K562 (cell line): ENCODE data around the gene USP2. TPM values are rescaled to one million over a fixed set of nuclear protein-coding genes. Genes with fewer than 3 reads are reported as not detected.
A peak's percentile ranks its signal among the peaks of the same experiment; 100 is the strongest.

Experiments used
- CTBP1 ChIP-seq: fragments of 450-650 bp; IDR thresholded peaks from 2 replicates; pipeline ENCODE4 v1.6.1; 2016; ENCODE audit warnings: borderline replicate concordance
- SMAD1 ChIP-seq: fragments of 150-350 bp; IDR thresholded peaks from 2 replicates; pipeline ENCODE4 v1.6.1; 2014; ENCODE audit warnings: low read length, low read depth; ENCODE audit not compliant: partially characterized antibody
- TAF1 ChIP-seq: IDR thresholded peaks from 2 replicates; pipeline ENCODE4 v1.6.1; 2011; ENCODE audit warnings: mild to moderate bottlenecking, low read length, moderate library complexity; ENCODE audit not compliant: insufficient read depth, control insufficient read depth, severe bottlenecking; ENCODE audit errors: extremely low read depth
- TEAD2 ChIP-seq: fragments of 450-650 bp; IDR thresholded peaks from 2 replicates; pipeline ENCODE4 v1.6.1; 2016; ENCODE audit warnings: missing genetic modification characterization, control low read depth, missing compliant biosample characterization
- ZKSCAN8 ChIP-seq: fragments of 200-800 bp; sonication (Bioruptor generic); IDR thresholded peaks from 2 replicates; pipeline ENCODE4 v1.6.1; 2016; ENCODE audit warnings: missing genetic modification characterization, missing compliant biosample characterization
- ZNF696 ChIP-seq: fragments of 250-450 bp; sonication (Bioruptor Pico); conservative IDR thresholded peaks from 2 replicates; pipeline ENCODE4 v1.4.0; 2020; ENCODE audit warnings: mild to moderate bottlenecking, moderate library complexity
- polyA plus RNA-seq, 8 experiments: library from polyadenylated mRNA; depleted of rRNA in 4 of 8; stranded (reverse) in 5 of 8; unstranded in 3 of 8; fragments of >200 nt; fragmentation: Nextera tagmentation in 2 of 8; fragmentation: Illumina TruSeq in 1 of 8; extraction: Ambion mirVana in 2 of 8; extraction: Trizol in 1 of 8; gene quantifications; 2 replicates each; pipeline versions ENCODE4 v1.2.1 to v1.2.3, GENCODE V29; 2011 to 2014; ENCODE audit warnings: inconsistent platforms in 1 of 8, missing spikeins in 1 of 8
- total RNA-seq, 7 experiments: library from RNA; depleted of rRNA in 6 of 7; stranded (reverse); fragments of >200 nt in 6 of 7; fragmentation: Illumina TruSeq in 2 of 7; extraction: Trizol in 2 of 7; gene quantifications; 2 replicates each; pipeline versions ENCODE4 v1.2.1 to v1.2.3, GENCODE V29; 2011 to 2021; ENCODE audit warnings: low replicate concordance in 1 of 7
- TF ChIP-seq, protein P1 (sequence below), 2 experiments: fragments of 450-650 bp; IDR thresholded peaks; 2 replicates each; pipeline ENCODE4 v1.6.1; 2016; ENCODE audit warnings: mild to moderate bottlenecking in 2 of 2, borderline replicate concordance in 1 of 2, low read depth in 1 of 2, moderate library complexity in 1 of 2
- TF ChIP-seq, protein P2 (sequence below): fragments of 150-350 bp; conservative IDR thresholded peaks from 2 replicates; pipeline ENCODE4 v1.6.1; 2014; ENCODE audit warnings: low read length
- TF ChIP-seq, protein P3 (sequence below): fragments of 250-450 bp; sonication (Bioruptor Pico); IDR thresholded peaks from 2 replicates; pipeline ENCODE4 v1.5.0; 2022; ENCODE audit warnings: mild to moderate bottlenecking
- TF ChIP-seq, protein P4 (sequence below), 2 experiments: fragments of 450-650 bp in 1 of 2; sonication (generic) in 1 of 2; formaldehyde crosslinking in 1 of 2; IDR thresholded peaks in 1 of 2; conservative IDR thresholded peaks in 1 of 2; 2 replicates each; pipeline versions ENCODE4 v1.6.1 to v1.8.1; 2016 to 2023; ENCODE audit warnings: mild to moderate bottlenecking in 2 of 2, moderate library complexity in 2 of 2, inconsistent platforms in 1 of 2, missing genetic modification reagents in 1 of 2

USP2 gene
- total and polyA plus RNA-seq, 9 of the 15 experiments (the other 6 are each of a cell fraction or from before 2014, with no cell fraction given), result 2.8 to 16.9 (median 3.9) TPM

DNA sequence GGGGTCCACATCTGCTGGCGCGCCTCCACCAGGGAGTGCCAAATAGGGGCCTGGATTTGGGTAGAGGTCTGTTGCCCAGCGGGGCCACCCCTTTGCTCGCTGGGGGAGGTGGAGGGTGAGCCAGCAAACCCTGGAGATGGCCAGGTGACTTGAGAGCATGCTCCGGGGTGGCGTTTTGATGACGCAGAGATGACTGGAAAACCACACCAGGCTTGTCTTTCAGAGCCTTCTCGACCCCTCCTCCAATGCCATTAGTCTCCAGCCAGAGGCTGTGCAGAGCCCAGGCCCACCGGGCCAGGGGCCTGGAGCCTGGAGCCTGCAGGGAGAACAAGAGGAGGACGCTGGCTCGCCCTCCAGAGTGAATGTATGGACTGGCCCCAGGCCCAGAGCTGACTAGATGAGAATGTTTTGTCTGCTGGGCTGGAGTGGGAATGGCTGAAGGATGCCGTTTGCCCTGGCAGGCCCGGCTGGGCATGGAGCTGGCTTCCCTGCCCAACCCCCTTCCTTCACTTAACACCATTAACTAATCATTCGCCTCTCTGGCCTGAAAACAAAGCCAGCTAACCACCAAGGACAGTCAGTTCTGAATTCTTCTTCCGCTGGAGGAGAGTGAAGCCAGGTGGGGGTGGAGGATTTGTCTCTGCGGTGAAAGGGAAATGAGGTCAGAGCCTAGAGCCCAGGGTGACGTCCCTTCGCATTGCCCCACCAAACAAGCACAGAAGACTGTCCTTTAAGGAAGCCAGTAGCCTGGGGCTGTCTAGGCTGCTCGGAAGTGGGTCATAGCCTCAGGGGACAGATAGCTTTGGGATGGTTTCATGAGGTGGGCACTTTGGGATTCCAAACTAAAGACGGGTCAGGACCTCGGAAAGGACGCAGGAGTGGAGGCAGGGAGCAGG lies 63.0 kb downstream of the USP2 start (continued):
- TF ChIP-seq, protein P1, sequence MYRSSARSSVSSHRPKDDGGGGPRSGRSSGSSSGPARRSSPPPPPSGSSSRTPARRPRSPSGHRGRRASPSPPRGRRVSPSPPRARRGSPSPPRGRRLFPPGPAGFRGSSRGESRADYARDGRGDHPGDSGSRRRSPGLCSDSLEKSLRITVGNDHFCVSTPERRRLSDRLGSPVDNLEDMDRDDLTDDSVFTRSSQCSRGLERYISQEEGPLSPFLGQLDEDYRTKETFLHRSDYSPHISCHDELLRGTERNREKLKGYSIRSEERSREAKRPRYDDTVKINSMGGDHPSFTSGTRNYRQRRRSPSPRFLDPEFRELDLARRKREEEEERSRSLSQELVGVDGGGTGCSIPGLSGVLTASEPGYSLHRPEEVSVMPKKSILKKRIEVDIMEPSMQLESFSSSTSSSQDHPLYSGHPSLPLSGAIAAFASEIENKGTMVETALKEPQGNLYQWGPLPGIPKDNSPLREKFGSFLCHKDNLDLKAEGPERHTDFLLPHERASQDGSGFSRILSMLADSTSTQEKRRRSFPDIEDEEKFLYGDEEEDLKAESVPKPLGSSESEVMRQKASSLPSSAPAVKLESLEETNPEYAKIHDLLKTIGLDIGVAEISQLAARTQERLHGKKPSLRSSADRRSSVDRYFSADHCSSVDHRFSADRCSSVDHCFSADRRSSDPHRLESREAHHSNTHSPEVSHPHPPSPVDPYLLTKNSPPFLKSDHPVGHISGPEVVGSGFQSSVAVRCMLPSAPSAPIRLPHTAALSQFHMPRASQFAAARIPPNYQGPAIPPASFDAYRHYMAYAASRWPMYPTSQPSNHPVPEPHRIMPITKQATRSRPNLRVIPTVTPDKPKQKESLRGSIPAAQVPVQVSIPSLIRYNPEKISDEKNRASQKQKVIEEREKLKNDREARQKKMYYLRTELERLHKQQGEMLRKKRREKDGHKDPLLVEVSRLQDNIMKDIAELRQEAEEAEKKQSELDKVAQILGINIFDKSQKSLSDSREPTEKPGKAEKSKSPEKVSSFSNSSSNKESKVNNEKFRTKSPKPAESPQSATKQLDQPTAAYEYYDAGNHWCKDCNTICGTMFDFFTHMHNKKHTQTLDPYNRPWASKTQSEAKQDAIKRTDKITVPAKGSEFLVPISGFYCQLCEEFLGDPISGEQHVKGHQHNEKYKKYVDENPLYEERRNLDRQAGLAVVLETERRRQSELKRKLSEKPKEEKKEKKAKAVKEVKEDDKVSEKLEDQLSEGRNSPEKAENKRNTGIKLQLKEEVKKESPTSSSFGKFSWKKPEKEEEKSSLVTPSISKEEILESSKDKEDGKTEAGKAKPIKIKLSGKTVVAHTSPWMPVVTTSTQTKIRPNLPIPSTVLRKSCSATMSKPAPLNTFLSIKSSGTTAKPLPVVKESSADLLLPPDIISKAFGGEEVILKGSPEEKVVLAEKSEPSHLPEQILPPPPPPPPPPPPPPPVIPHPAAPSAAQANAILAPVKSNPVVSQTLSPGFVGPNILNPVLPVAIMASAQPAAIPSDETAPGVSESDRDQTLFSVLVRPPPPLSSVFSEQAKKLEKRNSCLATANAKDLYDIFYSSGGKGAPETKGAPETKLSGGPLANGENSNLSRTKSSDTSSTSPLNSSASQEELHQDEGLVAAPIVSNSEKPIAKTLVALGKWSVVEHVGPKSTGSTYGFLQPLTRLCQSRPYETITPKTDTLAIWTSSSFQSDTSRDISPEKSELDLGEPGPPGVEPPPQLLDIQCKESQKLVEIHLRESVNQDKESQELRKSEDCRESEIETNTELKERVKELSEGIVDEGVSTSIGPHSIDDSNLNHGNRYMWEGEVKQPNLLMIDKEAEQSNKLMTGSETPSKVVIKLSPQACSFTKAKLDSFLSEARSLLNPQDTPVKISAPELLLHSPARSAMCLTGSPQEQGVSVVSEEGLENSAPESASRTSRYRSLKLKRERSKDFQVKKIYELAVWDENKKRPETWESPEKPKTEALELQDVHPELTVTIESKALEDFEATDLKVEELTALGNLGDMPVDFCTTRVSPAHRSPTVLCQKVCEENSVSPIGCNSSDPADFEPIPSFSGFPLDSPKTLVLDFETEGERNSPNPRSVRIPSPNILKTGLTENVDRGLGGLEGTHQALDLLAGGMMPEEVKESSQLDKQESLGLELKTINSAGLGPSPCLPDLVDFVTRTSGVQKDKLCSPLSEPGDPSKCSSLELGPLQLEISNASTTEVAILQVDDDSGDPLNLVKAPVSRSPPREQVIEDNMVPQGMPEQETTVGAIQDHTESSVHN (IDR thresholded peaks at IDR 0.05; ENCODE audit: borderline replicate concordance in 1 of 2, low read depth in 1 of 2), result no peak
- TF ChIP-seq, protein P2, sequence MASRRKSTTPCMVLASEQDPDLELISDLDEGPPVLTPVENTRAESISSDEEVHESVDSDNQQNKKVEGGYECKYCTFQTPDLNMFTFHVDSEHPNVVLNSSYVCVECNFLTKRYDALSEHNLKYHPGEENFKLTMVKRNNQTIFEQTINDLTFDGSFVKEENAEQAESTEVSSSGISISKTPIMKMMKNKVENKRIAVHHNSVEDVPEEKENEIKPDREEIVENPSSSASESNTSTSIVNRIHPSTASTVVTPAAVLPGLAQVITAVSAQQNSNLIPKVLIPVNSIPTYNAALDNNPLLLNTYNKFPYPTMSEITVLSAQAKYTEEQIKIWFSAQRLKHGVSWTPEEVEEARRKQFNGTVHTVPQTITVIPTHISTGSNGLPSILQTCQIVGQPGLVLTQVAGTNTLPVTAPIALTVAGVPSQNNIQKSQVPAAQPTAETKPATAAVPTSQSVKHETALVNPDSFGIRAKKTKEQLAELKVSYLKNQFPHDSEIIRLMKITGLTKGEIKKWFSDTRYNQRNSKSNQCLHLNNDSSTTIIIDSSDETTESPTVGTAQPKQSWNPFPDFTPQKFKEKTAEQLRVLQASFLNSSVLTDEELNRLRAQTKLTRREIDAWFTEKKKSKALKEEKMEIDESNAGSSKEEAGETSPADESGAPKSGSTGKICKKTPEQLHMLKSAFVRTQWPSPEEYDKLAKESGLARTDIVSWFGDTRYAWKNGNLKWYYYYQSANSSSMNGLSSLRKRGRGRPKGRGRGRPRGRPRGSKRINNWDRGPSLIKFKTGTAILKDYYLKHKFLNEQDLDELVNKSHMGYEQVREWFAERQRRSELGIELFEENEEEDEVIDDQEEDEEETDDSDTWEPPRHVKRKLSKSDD, result no peak
- TF ChIP-seq, protein P3, sequence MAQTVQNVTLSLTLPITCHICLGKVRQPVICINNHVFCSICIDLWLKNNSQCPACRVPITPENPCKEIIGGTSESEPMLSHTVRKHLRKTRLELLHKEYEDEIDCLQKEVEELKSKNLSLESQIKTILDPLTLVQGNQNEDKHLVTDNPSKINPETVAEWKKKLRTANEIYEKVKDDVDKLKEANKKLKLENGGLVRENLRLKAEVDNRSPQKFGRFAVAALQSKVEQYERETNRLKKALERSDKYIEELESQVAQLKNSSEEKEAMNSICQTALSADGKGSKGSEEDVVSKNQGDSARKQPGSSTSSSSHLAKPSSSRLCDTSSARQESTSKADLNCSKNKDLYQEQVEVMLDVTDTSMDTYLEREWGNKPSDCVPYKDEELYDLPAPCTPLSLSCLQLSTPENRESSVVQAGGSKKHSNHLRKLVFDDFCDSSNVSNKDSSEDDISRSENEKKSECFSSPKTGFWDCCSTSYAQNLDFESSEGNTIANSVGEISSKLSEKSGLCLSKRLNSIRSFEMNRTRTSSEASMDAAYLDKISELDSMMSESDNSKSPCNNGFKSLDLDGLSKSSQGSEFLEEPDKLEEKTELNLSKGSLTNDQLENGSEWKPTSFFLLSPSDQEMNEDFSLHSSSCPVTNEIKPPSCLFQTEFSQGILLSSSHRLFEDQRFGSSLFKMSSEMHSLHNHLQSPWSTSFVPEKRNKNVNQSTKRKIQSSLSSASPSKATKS (CRISPR knock-in tag), result no peak
- TF ChIP-seq TEAD2 (tag) (no peak), CTBP1 (no peak; the same call in 1 of the 2 replicates), SMAD1 (peak; percentile 73), TAF1 (peak; percentile 77), ZKSCAN8 (peak; percentile 48; the same call in 1 of the 2 replicates), ZNF696 (CRISPR knock-in tag) (no peak)
- TF ChIP-seq, protein P4, sequence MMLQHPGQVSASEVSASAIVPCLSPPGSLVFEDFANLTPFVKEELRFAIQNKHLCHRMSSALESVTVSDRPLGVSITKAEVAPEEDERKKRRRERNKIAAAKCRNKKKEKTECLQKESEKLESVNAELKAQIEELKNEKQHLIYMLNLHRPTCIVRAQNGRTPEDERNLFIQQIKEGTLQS (IDR thresholded peaks at IDR 0.05), result peak; percentile 54; the same call in 1 of the 2 replicates
- TF ChIP-seq, protein P4 (CRISPR knock-in tag; conservative IDR thresholded peaks at IDR 0.05), result no peak
